Keratinocyte (primary cell): Measurements from ENCODE around the gene SERPINA10.

Experiments
- EZH2 ChIP-seq: IDR thresholded peaks from one replicate; pipeline ENCODE4 v1.6.1; 2012; ENCODE audit warnings: inconsistent platforms, mild to moderate bottlenecking, low read length, moderate library complexity
- TF ChIP-seq, protein P1 (sequence below), 3 experiments: IDR thresholded peaks in 1 of 3; conservative IDR thresholded peaks in 1 of 3; optimal IDR thresholded peaks in 1 of 3; 2 replicates in 2 of 3; 3 replicates in 1 of 3; pipeline versions ENCODE3 to v1.5.1; 2011; ENCODE audit warnings: low read length in 3 of 3, mild to moderate bottlenecking in 3 of 3, moderate library complexity in 2 of 3, control low read depth in 1 of 3, inconsistent platforms in 1 of 3; ENCODE audit not compliant: insufficient read depth in 2 of 3; ENCODE audit errors: extremely low read depth in 1 of 3

DNA sequence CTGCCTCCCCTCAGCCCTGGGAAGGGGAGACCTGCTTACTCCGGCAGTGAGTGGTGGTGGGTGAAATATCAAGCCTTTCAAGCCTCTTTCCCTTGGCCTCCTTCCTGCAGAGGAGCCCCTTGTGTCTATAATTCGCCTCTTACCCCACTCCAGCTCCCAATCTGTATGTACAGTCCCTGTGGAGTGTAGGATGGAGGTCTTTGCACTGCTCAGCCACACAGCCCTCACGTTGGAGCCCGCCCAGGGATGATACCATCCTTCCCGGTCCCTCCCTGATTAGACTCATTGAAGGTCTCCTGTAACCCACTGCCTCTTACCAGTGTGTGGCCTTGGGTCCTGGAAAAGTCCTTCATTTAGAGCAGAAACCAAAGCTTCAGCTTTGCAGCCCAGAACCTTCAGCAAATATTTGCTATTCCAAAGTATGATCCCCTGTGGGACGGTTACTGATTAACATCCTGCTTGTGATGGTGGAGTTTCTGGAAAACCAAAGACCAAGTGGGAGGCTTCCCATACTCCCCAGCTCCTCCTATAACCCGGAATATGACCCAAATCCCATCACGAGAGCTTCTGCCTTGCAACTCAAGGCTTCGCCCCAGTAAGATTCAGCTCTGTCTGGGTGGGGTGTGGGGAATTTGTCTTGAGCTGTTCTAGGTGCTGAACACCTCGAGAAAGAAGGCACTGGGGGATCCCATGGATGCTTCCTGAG, at the start of gene SERPINA10:
- TF ChIP-seq, protein P1, sequence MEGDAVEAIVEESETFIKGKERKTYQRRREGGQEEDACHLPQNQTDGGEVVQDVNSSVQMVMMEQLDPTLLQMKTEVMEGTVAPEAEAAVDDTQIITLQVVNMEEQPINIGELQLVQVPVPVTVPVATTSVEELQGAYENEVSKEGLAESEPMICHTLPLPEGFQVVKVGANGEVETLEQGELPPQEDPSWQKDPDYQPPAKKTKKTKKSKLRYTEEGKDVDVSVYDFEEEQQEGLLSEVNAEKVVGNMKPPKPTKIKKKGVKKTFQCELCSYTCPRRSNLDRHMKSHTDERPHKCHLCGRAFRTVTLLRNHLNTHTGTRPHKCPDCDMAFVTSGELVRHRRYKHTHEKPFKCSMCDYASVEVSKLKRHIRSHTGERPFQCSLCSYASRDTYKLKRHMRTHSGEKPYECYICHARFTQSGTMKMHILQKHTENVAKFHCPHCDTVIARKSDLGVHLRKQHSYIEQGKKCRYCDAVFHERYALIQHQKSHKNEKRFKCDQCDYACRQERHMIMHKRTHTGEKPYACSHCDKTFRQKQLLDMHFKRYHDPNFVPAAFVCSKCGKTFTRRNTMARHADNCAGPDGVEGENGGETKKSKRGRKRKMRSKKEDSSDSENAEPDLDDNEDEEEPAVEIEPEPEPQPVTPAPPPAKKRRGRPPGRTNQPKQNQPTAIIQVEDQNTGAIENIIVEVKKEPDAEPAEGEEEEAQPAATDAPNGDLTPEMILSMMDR (optimal IDR thresholded peaks at IDR 0.05 in 1 of 3, IDR thresholded peaks at IDR 0.05 in 1 of 3, conservative IDR thresholded peaks at IDR 0.05 in 1 of 3; ENCODE audit: extremely low read depth in 1 of 3, insufficient read depth in 2 of 3, low read length in 3 of 3), result no peak
- TF ChIP-seq EZH2, result no peak
